Keratinocyte (primary cell): ENCODE measurements around the gene XKR8. TPM values are rescaled to one million over a fixed set of nuclear protein-coding genes. Genes with fewer than 3 reads are reported as not detected.

Experiments used
- DNase-seq: peaks from one replicate; pipeline ENCODE4 v3.0.0-alpha.2; 2011; ENCODE audit warnings: low read depth, missing footprints, low spot score
- FAIRE-seq: peaks from 2 replicates; lab custom pipeline; 2011; peaks lifted over from hg19 to GRCh38; lab: Jason Lieb, UNC
- H2AFZ ChIP-seq: 2 replicates; pipeline ENCODE4 v1.6.0; 2012; ENCODE audit warnings: low read length, control low read depth, inconsistent platforms; ENCODE audit not compliant: control insufficient read depth
- H3K27ac ChIP-seq: 2 replicates; pipeline ENCODE4 v1.5.1; 2011; ENCODE audit warnings: low read length; ENCODE audit not compliant: control insufficient read depth, insufficient read depth
- H3K27me3 ChIP-seq: 3 replicates; pipeline ENCODE4 v1.6.0; 2011; ENCODE audit warnings: low read length; ENCODE audit not compliant: control insufficient read depth, insufficient read depth; ENCODE audit errors: extremely low read depth
- H3K36me3 ChIP-seq, 2 experiments: 2 replicates in 1 of 2; 3 replicates in 1 of 2; pipeline ENCODE4 v1.5.1; 2011; ENCODE audit warnings: low read length in 2 of 2, mild to moderate bottlenecking in 1 of 2; ENCODE audit not compliant: control insufficient read depth in 2 of 2, insufficient read depth in 2 of 2; ENCODE audit errors: extremely low read depth in 1 of 2
- H3K4me1 ChIP-seq: 3 replicates; pipeline ENCODE4 v1.5.1; 2011; ENCODE audit warnings: low read length; ENCODE audit not compliant: control insufficient read depth, insufficient read depth; ENCODE audit errors: extremely low read depth
- H3K4me2 ChIP-seq: 3 replicates; pipeline ENCODE4 v1.6.0; 2011; ENCODE audit warnings: low read depth, low read length; ENCODE audit not compliant: control insufficient read depth, insufficient read depth; ENCODE audit errors: extremely low read depth
- H3K4me3 ChIP-seq, 3 experiments: fragments of 200-600 bp in 1 of 3; sonication (generic) in 1 of 3; 2 replicates in 2 of 3; 3 replicates in 1 of 3; pipeline ENCODE4 v1.5.1; 2011 to 2016; ENCODE audit warnings: low read length in 3 of 3, mild to moderate bottlenecking in 3 of 3, control low read depth in 2 of 3, inconsistent platforms in 1 of 3, low read depth in 1 of 3, mixed read lengths in 1 of 3, mixed run types in 1 of 3, moderate library complexity in 1 of 3; ENCODE audit not compliant: control insufficient read depth in 2 of 3, insufficient read depth in 2 of 3; ENCODE audit errors: extremely low read depth in 1 of 3
- H3K79me2 ChIP-seq: 2 replicates; pipeline ENCODE4 v1.6.0; 2012; ENCODE audit warnings: low read length; ENCODE audit not compliant: control insufficient read depth, insufficient read depth
- H3K9ac ChIP-seq: 3 replicates; pipeline ENCODE4 v1.6.0; 2011; ENCODE audit warnings: low read length; ENCODE audit not compliant: control insufficient read depth, insufficient read depth; ENCODE audit errors: extremely low read depth
- H3K9me1 ChIP-seq: 3 replicates; pipeline ENCODE4 v1.6.0; 2011; ENCODE audit warnings: low read length; ENCODE audit not compliant: control insufficient read depth, insufficient read depth; ENCODE audit errors: extremely low read depth
- H3K9me3 ChIP-seq: 2 replicates; pipeline ENCODE4 v1.5.1; 2012; ENCODE audit warnings: low read depth, low read length; ENCODE audit not compliant: control insufficient read depth
- H4K20me1 ChIP-seq: 3 replicates; pipeline ENCODE4 v1.6.0; 2011; ENCODE audit warnings: low read length; ENCODE audit not compliant: control insufficient read depth, insufficient read depth; ENCODE audit errors: extremely low read depth
- CTCF ChIP-seq, 3 experiments: IDR thresholded peaks in 1 of 3; conservative IDR thresholded peaks in 1 of 3; optimal IDR thresholded peaks in 1 of 3; 2 replicates in 2 of 3; 3 replicates in 1 of 3; pipeline versions ENCODE3 to v1.5.1; 2011; ENCODE audit warnings: low read length in 3 of 3, mild to moderate bottlenecking in 3 of 3, moderate library complexity in 2 of 3, control low read depth in 1 of 3, inconsistent platforms in 1 of 3; ENCODE audit not compliant: insufficient read depth in 2 of 3; ENCODE audit errors: extremely low read depth in 1 of 3
- EZH2 ChIP-seq: IDR thresholded peaks from one replicate; pipeline ENCODE4 v1.6.1; 2012; ENCODE audit warnings: inconsistent platforms, mild to moderate bottlenecking, low read length, moderate library complexity
- dilution Hi-C: fragments of 300-500 bp; cut with MboI; formaldehyde crosslinking; loops from one replicate; pipeline ENCODE4 v1.7.0; 2020; ENCODE audit warnings: low sequenced_read_pairs; ENCODE audit not compliant: extremely low pct_ligation_motif_present
- polyA plus RNA-seq, 5 experiments: library from polyadenylated mRNA; depleted of rRNA in 3 of 5; stranded (reverse) in 3 of 5; stranded (forward) in 1 of 5; unstranded in 1 of 5; fragments of >200 nt; gene quantifications; 1 replicate in 1 of 5; 2 replicates in 3 of 5; 3 replicates in 1 of 5; pipeline versions ENCODE4 v1.2.1 to v1.2.3, GENCODE V29; 2011 to 2012; ENCODE audit warnings: missing spikeins in 2 of 5, low read depth in 1 of 5, low replicate concordance in 1 of 5

The XKR8 gene
- polyA plus RNA-seq, 1 donor (not counting 4 experiments of a cell fraction or from before 2014, with no cell fraction given) = 3.2 TPM

- Histone ChIP-seq H3K36me3 (peaks cover 0 to 14% of the 10 kb centered on the region in 2 experiments), H2AFZ (no peak overlapping the region), H3K27me3 (no peaks in the 10 kb centered on the region), H3K4me2 (no peak overlapping the region), H3K27ac (no peak overlapping the region), H3K9ac (no peak overlapping the region), H3K4me1 (peaks cover 1% of the 10 kb centered on the region), H3K9me1 (no peaks in the 10 kb centered on the region), H4K20me1 (no peaks in the 10 kb centered on the region), H3K9me3 (no peaks in the 10 kb centered on the region), H3K79me2 (no peaks in the 10 kb centered on the region), H3K4me3 (no peak overlapping the region)
- dilution Hi-C loops = no loop called here
- FAIRE-seq = no peak
- TF ChIP-seq EZH2 = no peak
- no peak for TF ChIP-seq CTCF (optimal IDR thresholded peaks at IDR 0.05 in 1 of 3, IDR thresholded peaks at IDR 0.05 in 1 of 3, conservative IDR thresholded peaks at IDR 0.05 in 1 of 3; ENCODE audit: extremely low read depth in 1 of 3, insufficient read depth in 2 of 3, low read length in 3 of 3)
- no peak for DNase-seq
Observed at GRCh38 chr1:27973771-27974416, 14.1 kb downstream of the XKR8 start.

GRCh38 chr1:27974417-27974781 lies 14.6 kb downstream of the XKR8 start:
- Histone ChIP-seq H3K27me3 (no peaks in the 10 kb centered on the region), H3K4me2 (no peak overlapping the region), H3K4me3 (no peak overlapping the region), H3K9me3 (no peaks in the 10 kb centered on the region), H3K4me1 (no peaks in the 10 kb centered on the region), H4K20me1 (no peaks in the 10 kb centered on the region), H3K36me3 (peaks cover 0 to 14% of the 10 kb centered on the region in 2 experiments), H2AFZ (no peak overlapping the region), H3K9me1 (no peaks in the 10 kb centered on the region), H3K27ac (no peak overlapping the region), H3K79me2 (no peaks in the 10 kb centered on the region), H3K9ac (no peak overlapping the region)
- TF ChIP-seq EZH2 (no peak), CTCF (optimal IDR thresholded peaks at IDR 0.05 in 1 of 3, IDR thresholded peaks at IDR 0.05 in 1 of 3, conservative IDR thresholded peaks at IDR 0.05 in 1 of 3; ENCODE audit: extremely low read depth in 1 of 3, insufficient read depth in 2 of 3, low read length in 3 of 3) (no peak)
- no peak for DNase-seq
- FAIRE-seq = no peak
- dilution Hi-C loops = no loop called here
